Coronary artery (tissue), 2 donors: ENCODE measurements around the gene RAE1.

Source experiments
- DNase-seq: peaks from one replicate; pipeline ENCODE4 v3.0.0-alpha.2; 2017; ENCODE audit warnings: low spot score
- H3K27ac ChIP-seq, 2 donors: fragments of 200-600 bp; sonication (generic); one replicate each; pipeline ENCODE4 v1.5.1; 2016 to 2019
- H3K4me3 ChIP-seq: fragments of 200-600 bp; sonication (generic); 2 replicates; pipeline ENCODE4 v1.5.1; 2016; ENCODE audit warnings: mild to moderate bottlenecking, moderate library complexity
- TF ChIP-seq, protein P1 (sequence below): fragments of 200-600 bp; sonication (generic); IDR thresholded peaks from one replicate; pipeline ENCODE4 v1.5.1; 2019; ENCODE audit warnings: antibody characterized with exemption

RAE1 gene

DNA sequence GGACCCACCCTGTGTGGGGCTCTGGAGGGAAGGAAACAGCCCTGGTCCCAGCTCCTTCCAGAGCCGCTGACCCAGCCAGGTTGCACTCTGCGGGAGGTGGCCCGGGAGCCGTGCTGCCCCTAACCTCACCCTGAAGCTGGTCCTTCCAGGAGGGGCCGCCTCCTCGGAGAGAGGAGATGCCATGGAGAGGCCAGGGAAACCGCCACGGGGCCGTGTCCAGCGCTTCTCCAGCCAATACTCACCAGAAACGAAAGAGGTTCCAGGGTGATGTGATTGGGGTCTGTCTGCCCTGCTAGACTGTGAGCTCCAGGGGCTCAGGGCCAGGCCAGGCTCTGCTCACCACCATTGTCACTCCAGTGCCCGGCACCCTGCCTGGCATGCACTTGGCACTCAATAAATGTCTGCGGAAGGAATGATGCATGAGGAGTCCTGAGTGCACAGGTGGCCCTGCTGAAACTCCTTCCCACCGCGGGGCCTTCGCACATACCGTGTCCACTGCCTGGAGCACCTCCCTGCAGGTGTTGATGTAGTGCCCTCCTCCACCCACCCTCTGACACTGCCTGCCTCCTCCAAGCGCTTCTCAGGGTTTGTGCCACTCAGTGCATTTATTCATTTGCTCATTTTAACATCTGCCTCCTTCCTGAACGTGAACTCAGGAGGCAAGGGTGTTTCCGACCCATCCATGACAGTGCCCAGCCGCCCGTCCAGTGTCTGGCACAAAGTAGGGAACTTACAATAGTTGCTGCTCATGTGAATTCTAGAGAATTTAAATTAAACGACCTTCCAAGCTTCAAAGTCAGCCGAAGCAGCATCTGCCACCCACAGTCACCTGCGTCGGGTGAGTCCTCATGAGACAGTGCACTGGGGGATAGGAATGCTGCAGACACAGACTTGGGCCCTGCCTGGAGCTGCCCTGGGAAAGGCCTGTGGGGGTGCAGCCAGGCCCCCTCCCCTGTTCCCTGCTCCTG lies 70.5 kb downstream of the RAE1 start:
- Histone ChIP-seq H3K27ac (no peak overlapping the region), H3K4me3 (no peak overlapping the region)
- DNase-seq: no peak
- TF ChIP-seq, protein P1, sequence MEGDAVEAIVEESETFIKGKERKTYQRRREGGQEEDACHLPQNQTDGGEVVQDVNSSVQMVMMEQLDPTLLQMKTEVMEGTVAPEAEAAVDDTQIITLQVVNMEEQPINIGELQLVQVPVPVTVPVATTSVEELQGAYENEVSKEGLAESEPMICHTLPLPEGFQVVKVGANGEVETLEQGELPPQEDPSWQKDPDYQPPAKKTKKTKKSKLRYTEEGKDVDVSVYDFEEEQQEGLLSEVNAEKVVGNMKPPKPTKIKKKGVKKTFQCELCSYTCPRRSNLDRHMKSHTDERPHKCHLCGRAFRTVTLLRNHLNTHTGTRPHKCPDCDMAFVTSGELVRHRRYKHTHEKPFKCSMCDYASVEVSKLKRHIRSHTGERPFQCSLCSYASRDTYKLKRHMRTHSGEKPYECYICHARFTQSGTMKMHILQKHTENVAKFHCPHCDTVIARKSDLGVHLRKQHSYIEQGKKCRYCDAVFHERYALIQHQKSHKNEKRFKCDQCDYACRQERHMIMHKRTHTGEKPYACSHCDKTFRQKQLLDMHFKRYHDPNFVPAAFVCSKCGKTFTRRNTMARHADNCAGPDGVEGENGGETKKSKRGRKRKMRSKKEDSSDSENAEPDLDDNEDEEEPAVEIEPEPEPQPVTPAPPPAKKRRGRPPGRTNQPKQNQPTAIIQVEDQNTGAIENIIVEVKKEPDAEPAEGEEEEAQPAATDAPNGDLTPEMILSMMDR: no peak

DNA sequence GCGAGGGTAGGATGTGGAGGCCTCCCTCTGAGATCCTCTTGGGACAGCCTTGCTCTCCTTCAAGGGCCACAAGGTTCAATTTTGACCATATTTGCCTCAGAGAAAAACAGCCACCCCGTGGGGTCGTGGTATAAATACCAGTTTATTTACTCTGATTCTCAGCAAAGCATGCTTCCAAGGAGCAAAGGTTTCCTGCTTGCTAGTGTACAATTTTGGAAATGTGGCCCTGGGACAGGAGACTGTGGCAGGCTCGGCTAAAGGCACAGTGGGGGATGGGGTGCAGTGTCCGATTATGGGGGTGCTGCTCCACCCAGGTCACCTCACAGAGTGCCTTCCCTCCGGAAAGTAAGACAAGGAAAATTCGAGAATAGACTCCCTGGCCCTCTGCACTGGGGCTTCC lies 71.2 kb downstream of the RAE1 start:
- no peak for DNase-seq
- Histone ChIP-seq H3K4me3 (no peak overlapping the region), H3K27ac (no peak overlapping the region)
- TF ChIP-seq, protein P1: no peak

DNA sequence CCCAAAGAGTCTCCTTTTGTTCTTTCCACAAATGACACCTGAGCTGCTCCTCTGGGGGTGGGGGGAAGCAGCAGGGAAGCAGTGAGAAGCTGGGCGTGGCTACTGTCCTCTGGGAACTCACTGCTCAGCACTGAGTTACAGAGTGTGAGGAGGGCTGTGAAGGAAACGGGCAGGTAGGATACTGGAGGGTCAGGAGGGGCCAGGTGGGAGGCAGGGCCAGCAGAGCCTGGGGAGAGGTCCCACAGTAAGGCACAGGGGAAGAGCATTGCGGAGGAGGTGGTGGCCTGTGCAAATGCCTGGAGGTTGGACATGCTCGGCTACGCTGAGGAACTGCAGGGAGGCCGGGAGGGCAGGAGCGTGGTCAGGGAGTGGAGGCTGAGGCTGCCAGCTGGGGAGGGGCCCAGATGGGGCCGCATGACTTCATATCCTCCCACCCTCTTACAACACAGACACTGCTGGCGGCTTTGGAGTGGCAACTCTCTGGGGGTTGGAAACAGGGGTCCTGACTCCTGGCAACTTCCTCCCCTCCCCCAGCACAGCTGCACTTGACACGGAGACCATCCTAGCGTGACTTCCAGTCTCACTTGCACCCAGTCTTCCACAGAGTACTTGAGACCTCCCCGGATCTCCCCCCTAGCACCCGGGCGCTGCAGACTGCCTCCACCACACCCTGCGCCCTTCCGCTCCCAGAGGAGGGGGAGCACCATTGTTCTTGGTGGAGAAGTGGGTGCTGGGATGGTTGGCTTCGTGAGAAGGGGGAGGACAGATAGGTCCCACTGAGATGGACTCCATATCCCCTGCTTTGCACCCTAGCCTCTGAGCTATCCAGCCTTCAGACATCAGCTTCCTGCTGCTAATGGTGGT lies 74.3 kb downstream of the RAE1 start:
- TF ChIP-seq, protein P1: no peak
- Histone ChIP-seq H3K4me3 (no peak overlapping the region), H3K27ac (no peak overlapping the region)
- DNase-seq: no peak

DNA sequence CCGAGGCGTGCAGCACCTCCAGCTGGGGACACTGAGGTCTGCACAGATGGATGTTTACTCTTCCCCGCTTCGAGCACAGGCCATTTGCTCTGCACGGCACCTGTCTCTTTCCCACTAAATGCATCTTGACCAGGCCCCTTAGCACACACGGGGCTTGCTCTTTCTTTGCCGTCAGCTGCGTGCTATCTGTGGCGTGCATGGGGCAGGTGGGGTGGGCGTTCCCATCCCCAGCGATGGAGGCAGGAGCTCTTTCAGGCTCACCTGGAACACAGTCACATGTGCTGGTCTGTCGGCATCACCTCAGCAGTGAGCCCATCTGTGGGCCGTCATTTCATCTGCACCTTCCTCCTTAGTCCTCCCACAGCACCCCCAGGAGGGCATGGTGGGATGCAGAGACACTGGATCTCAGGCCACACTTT lies 75.2 kb downstream of the RAE1 start:
- no peak for DNase-seq
- TF ChIP-seq, protein P1: no peak
- no peak overlapping the region for H3K27ac ChIP-seq
- H3K4me3 ChIP-seq: no peak overlapping the region

DNA sequence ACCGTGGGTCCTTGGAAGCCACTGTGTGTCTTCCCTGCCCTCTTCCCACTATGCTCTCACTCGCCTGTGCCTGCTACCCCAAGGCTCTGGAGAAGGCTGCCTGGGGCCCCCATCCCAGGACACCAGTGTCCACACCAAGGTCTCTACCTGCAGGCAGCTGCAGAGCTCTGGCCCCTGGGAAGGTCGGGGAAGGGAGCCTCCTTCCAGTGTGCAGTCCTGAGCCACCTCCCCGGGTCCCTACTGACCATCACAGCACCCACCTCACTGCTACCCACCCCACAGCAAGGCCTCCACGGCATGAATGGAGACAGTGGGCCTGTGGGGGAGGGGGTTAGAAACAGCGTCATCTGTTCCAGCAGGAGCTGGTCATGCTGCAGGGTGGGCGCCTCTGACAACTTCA lies 75.8 kb downstream of the RAE1 start:
- H3K4me3 ChIP-seq: no peak overlapping the region
- H3K27ac ChIP-seq: no peak overlapping the region
- TF ChIP-seq, protein P1: no peak
- no peak for DNase-seq

DNA sequence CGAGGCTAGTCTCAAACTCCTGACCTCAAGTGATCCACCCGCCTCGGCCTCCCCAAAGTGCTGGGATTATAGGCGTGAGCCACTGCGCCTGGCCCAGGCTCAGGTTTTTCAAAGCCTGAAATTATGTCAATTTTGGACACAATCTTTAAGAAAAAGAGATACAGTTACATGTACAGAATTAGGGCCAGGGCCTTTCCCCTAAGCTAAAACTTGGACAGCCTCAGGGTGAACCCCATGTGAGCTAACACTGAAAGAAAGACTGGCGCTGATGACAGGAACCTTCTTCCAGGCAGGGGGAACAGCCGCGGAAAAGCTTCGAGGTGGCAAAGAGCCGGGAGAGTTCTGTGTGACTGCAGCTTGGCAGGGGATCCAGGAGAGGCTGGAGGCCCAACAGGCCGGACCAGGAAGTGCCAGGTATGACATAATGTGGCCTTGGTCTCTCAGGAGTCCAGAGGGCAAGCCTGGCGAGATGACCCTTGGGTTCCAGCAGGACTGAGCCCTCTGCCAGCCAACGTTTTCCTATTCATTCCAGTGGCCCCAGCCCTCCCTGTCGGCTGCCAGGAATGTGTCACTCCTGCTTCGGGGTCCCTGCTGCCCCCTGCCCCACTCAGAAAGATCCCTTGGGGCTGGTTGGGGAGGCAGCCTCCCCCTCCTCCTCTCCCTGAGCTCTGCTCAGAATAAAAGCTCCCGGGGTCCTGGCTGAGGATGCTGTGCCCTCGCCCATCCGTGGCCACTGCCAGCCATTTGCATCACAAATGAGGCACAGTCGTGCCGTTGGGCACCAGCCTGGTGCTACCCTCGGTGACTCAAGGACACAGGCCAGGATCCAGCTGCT lies 77.5 kb downstream of the RAE1 start:
- peak overlapping the region in 1 of 2 donors; percentile 9 for H3K27ac ChIP-seq
- no peak for DNase-seq
- H3K4me3 ChIP-seq: no peak overlapping the region
- TF ChIP-seq, protein P1: no peak
